Transverse colon (tissue), 3 donors: ENCODE measurements around the gene TP53AIP1.

Experiments
- CTCF ChIP-seq, 5 experiments: fragments of 200-600 bp in 3 of 5; fragments of 450-650 bp in 2 of 5; sonication (generic) in 3 of 5; IDR thresholded peaks; 1 replicate in 2 of 5; 2 replicates in 3 of 5; pipeline ENCODE4 v1.5.1; 2016 to 2017; ENCODE audit warnings: antibody characterized with exemption in 5 of 5, inconsistent platforms in 3 of 5, mild to moderate bottlenecking in 2 of 5, moderate library complexity in 1 of 5
- EP300 ChIP-seq: sonication (generic); formaldehyde crosslinking; IDR thresholded peaks from one replicate; pipeline ENCODE4 v1.6.1; 2017; ENCODE audit warnings: antibody characterized with exemption, low read depth
- POLR2A ChIP-seq: fragments of 450-650 bp; IDR thresholded peaks from one replicate; pipeline ENCODE4 v1.6.1; 2016; ENCODE audit warnings: antibody characterized with exemption, mild to moderate bottlenecking, moderate library complexity

- TF ChIP-seq CTCF (IDR thresholded peaks at IDR 0.05) (no peak), POLR2A (no peak), EP300 (no peak)
Observed at GRCh38 chr11:128909438-128910125, 33.1 kb downstream of the TP53AIP1 start.
